SU-DHL-6 (cell line): Measurements from ENCODE around the gene BCAN.

Experiments
- CTCF ChIP-seq: fragments of 200-600 bp; sonication (generic); IDR thresholded peaks from one replicate; pipeline ENCODE4 v1.5.1; 2017; ENCODE audit warnings: antibody characterized with exemption, mild to moderate bottlenecking, low read length, moderate library complexity; ENCODE audit not compliant: insufficient read depth, poor library complexity, severe bottlenecking
- EZH2phosphoT487 ChIP-seq: fragments of 200-600 bp; sonication (generic), shearing (Covaris generic); conservative IDR thresholded peaks from 2 replicates; pipeline ENCODE4 v1.6.1; 2018; ENCODE audit warnings: mild to moderate bottlenecking, antibody characterized with exemption, low read length, moderate library complexity, mixed read lengths

- TF ChIP-seq CTCF = no peak
- no peak for TF ChIP-seq EZH2phosphoT487
Measured at GRCh38 chr1:156664767-156665411, 23.0 kb downstream of the BCAN start.
